ENCODE measurements around the gene NAA35. TPM values are rescaled to one million over a fixed set of nuclear protein-coding genes. Genes with fewer than 3 reads are reported as not detected.

The NAA35 gene
- total and polyA plus RNA-seq, 9 of the 15 experiments (the other 6 are each of a cell fraction or from before 2014, with no cell fraction given): 17.7 to 43.9 (median 29.0) TPM

DNA sequence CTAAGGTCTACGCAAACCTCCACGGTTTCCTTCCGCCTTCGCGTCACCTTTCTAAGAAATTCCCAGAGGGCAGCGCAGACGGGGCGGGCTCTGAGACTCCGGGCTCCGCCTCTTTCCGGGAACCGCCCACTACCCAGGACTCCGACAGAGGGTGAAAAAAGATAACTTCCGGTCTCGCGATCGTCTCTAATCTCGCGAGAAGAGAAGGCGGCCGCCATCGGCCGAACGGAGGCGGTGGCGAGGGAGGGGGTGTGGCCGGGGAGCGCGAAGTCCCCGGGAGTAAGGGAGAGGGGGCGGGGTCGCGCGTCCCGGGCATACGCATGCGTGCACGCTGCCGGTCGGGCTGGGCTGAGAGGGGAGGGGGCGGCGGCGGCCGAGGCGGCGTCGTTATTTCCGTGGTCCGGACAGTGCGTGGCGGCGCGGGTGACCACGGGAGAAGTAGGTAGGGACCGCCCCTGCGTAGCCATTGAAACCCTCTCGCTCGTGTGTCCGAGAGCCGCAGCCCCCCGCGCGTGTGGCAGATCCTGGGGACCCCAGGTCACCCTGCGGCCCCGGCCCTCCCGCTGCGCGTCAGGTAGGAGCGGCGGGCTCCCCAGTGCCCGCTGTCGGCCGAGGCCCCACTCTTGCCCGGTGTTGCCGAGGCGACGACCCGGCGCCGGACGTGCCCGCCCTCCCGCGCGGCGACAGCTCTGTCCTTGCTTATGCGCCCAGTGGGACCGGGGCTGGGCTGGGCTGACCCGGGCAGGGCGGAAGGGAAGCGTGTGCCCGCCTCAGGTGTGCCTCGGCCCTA is at the start of gene NAA35 (continued):
- TF ChIP-seq, protein P1, sequence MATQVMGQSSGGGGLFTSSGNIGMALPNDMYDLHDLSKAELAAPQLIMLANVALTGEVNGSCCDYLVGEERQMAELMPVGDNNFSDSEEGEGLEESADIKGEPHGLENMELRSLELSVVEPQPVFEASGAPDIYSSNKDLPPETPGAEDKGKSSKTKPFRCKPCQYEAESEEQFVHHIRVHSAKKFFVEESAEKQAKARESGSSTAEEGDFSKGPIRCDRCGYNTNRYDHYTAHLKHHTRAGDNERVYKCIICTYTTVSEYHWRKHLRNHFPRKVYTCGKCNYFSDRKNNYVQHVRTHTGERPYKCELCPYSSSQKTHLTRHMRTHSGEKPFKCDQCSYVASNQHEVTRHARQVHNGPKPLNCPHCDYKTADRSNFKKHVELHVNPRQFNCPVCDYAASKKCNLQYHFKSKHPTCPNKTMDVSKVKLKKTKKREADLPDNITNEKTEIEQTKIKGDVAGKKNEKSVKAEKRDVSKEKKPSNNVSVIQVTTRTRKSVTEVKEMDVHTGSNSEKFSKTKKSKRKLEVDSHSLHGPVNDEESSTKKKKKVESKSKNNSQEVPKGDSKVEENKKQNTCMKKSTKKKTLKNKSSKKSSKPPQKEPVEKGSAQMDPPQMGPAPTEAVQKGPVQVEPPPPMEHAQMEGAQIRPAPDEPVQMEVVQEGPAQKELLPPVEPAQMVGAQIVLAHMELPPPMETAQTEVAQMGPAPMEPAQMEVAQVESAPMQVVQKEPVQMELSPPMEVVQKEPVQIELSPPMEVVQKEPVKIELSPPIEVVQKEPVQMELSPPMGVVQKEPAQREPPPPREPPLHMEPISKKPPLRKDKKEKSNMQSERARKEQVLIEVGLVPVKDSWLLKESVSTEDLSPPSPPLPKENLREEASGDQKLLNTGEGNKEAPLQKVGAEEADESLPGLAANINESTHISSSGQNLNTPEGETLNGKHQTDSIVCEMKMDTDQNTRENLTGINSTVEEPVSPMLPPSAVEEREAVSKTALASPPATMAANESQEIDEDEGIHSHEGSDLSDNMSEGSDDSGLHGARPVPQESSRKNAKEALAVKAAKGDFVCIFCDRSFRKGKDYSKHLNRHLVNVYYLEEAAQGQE (IDR thresholded peaks at IDR 0.05; ENCODE audit: borderline replicate concordance): no peak
- TF ChIP-seq, protein P1 (CRISPR knock-in tag; IDR thresholded peaks at IDR 0.05; ENCODE audit: low read depth): no peak; the same call in 1 of the 2 replicates
- TF ChIP-seq MTF1 (CRISPR knock-in tag; IDR thresholded peaks at IDR 0.05; ENCODE audit: borderline replicate concordance) (no peak), TCF7L2 (IDR thresholded peaks at IDR 0.05; ENCODE audit: low read depth, low read length) (no peak), HDAC8 (tag; IDR thresholded peaks at IDR 0.05) (no peak), PTRF (tag; IDR thresholded peaks at IDR 0.05) (no peak)
- TF ChIP-seq, protein P2, sequence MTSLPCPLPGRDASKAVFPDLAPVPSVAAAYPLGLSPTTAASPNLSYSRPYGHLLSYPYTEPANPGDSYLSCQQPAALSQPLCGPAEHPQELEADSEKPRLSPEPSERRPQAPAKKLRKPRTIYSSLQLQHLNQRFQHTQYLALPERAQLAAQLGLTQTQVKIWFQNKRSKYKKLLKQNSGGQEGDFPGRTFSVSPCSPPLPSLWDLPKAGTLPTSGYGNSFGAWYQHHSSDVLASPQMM (CRISPR knock-in tag; IDR thresholded peaks at IDR 0.05): no peak
